ENCODE data around the gene ETS2. TPM values are rescaled to one million over a fixed set of nuclear protein-coding genes. Genes with fewer than 3 reads are reported as not detected.

The ETS2 gene
- total and polyA plus RNA-seq, 10 of the 15 experiments (the other 5 are each of a cell fraction or from before 2014, with no cell fraction given), result 0.52 to 8.6 (median 3.8) TPM

- peaks cover 6% of the 10 kb centered on the region; the same call in 2 of the 3 replicates for H3K9me3 ChIP-seq (replicated peaks; ENCODE audit: control insufficient read depth, insufficient read depth, low read length)
- POLR2A ChIA-PET, result no interaction called here
- H3K9ac ChIP-seq (ENCODE audit: control insufficient read depth, insufficient read depth, low read length), result no peak overlapping the region
- H3K4me3 ChIP-seq, result peak overlapping the region; percentile 43; the same call in 1 of the 2 replicates
- no TSS peak for BruUV-seq (replicated peaks)
- 1% methylated on average over 13 of the region's 13 CpGs for WGBS (ENCODE audit: insufficient coverage, insufficient replicate concordance, low lambda C conversion rate, missing lambda C conversion rate)
- FAIRE-seq (peak; percentile 96), DNase-seq (ENCODE audit: low read depth, low spot score) (peak; percentile 96), ATAC-seq (peak; percentile 96)
- SMC1A ChIA-PET (ENCODE audit: uncharacterized antibody, unreplicated experiment), result interaction anchor here (0.6 to 1.7 kb wide), 3 partner anchors 16 to 32 kb away, joined by 3 to 5 read pairs (median 3); no protein-coding TSS in a partner anchor
- intact Hi-C loops (cut with micrococcal nuclease; ENCODE audit: unreplicated experiment), result loop anchor here (1.0 kb wide), 1 partner anchor 14 kb away; no protein-coding TSS in a partner anchor
- no peaks in the 10 kb centered on the region for H3K27me3 ChIP-seq (replicated peaks in 1 of 2; ENCODE audit: control insufficient read depth in 2 of 2, insufficient read depth in 2 of 2, low read length in 1 of 2)
- CTCF ChIA-PET, result interaction anchor here (1.2 kb wide), 1 partner anchor 14 kb away, joined by 4 read pairs; no protein-coding TSS in a partner anchor
- peak overlapping the region; percentile 74 for H3K27ac ChIP-seq (ENCODE audit: control insufficient read depth, insufficient read depth)
- H3K36me3 ChIP-seq (ENCODE audit: control insufficient read depth in 2 of 2, insufficient read depth in 2 of 2, low read length in 1 of 2), result no peaks in the 10 kb centered on the region
- H2AFZ ChIP-seq (ENCODE audit: control insufficient read depth, low read depth, low read length), result peak overlapping the region; percentile 24; the same call in 1 of the 2 replicates
- no peaks in the 10 kb centered on the region for H3K79me2 ChIP-seq (ENCODE audit: control insufficient read depth, insufficient read depth, low read length)
- peaks cover 10% of the 10 kb centered on the region for H3K4me1 ChIP-seq (ENCODE audit: control insufficient read depth, insufficient read depth, low read length)
- in situ Hi-C loops (cut with MboI), result no loop called here
- H4K20me1 ChIP-seq (ENCODE audit: control insufficient read depth, insufficient read depth), result no peaks in the 10 kb centered on the region
- RAD21 ChIA-PET (ENCODE audit: unreplicated experiment), result interaction anchor here (0.6 to 0.9 kb wide), 2 partner anchors 32 to 219 kb away, joined by 3 to 5 read pairs; no protein-coding TSS in a partner anchor
- peak overlapping the region; percentile 66 for H3K4me2 ChIP-seq (ENCODE audit: control insufficient read depth, insufficient read depth)
- TF ChIP-seq MYC (IDR thresholded peaks at IDR 0.05; ENCODE audit: insufficient read depth, insufficient read length, insufficient replicate concordance, low read length, severe bottlenecking) (no peak), RBBP5 (conservative IDR thresholded peaks at IDR 0.05) (no peak), FOXK2 (IDR thresholded peaks at IDR 0.05) (peak; percentile 50; the same call in 1 of the 2 replicates), STAT3 (IDR thresholded peaks at IDR 0.05; ENCODE audit: low read depth, low read length) (no peak; the same call in 1 of the 2 replicates), POLR2AphosphoS5 (IDR thresholded peaks at IDR 0.05; ENCODE audit: low read length) (no peak), ZNF207 (IDR thresholded peaks at IDR 0.05; ENCODE audit: borderline replicate concordance) (no peak), FOXM1 (IDR thresholded peaks at IDR 0.05; ENCODE audit: low read depth, low read length) (0 out of 2 replicates have a peak, but pooled peaks have one; percentile 28), REST (IDR thresholded peaks at IDR 0.05; ENCODE audit: low read depth, low read length) (no peak), SIN3A (IDR thresholded peaks at IDR 0.05; ENCODE audit: low read depth, low read length) (0 out of 2 replicates have a peak, but pooled peaks have one; percentile 37), POLR2AphosphoS2 (IDR thresholded peaks at IDR 0.05; ENCODE audit: low read depth, low read length) (no peak), ZBTB4 (CRISPR knock-in tag; IDR thresholded peaks at IDR 0.05) (no peak)
- TF ChIP-seq, protein P1, sequence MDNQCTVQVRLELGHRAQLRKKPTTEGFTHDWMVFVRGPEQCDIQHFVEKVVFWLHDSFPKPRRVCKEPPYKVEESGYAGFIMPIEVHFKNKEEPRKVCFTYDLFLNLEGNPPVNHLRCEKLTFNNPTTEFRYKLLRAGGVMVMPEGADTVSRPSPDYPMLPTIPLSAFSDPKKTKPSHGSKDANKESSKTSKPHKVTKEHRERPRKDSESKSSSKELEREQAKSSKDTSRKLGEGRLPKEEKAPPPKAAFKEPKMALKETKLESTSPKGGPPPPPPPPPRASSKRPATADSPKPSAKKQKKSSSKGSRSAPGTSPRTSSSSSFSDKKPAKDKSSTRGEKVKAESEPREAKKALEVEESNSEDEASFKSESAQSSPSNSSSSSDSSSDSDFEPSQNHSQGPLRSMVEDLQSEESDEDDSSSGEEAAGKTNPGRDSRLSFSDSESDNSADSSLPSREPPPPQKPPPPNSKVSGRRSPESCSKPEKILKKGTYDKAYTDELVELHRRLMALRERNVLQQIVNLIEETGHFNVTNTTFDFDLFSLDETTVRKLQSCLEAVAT (IDR thresholded peaks at IDR 0.05), result peak; percentile 78
Observed at GRCh38 chr21:38766987-38767722, 38.6 kb upstream of the ETS2 start.
